ENCODE data around the gene OR10A3. TPM values are rescaled to one million over a fixed set of nuclear protein-coding genes. Genes with fewer than 3 reads are reported as not detected.
A peak's percentile ranks its signal among the peaks of the same experiment; 100 is the strongest.

OR10A3 gene
- total and polyA plus RNA-seq, 4 donors: 0.08 TPM; not detected in 3

DNA sequence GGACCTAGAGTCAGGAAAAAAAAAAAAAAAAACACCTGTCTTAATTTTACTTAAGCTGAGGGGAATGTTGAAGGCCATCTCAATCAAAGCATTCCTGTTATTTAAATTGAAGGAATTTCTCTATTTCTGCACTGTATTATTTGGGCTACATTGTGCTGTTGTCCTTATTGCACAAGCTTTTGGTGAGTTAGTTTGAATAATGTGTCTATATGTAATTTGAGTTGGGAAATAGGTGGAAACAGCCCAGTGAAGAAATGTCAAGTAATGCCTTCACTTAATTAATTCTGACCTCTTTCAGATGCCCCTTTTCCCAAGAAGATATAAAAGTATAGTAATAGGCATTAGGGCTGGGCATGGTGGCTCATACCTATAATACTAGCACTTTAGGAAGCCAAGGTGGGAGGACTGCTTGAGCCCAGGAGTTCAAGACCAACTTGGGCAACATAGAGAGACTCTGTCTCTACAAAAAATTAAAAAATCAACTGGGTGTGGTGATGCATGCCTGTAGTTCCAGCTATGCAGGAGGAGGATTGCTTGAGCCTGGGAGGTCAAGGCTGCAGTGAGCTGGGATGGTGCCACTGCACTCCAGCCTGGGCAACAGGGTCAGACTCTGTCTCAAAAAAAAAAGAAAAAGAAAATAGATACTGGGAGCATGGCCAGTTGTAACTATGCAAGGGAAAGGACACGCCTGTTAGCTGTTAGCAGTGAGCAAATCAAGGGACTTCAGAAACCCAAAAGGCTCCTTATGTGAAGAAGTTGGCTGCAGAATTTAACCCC is 45.3 kb downstream of the OR10A3 start:
- H3K27me3 ChIP-seq (ENCODE audit: control insufficient read depth, insufficient read depth, low read length): no peaks in the 10 kb centered on the region
- H3K4me1 ChIP-seq (ENCODE audit: control insufficient read depth, insufficient read depth, low read length): no peaks in the 10 kb centered on the region
- H3K4me3 ChIP-seq (ENCODE audit: low read depth, low read length): no peak overlapping the region
- DNase-seq (ENCODE audit: low read depth in 4 of 6, low spot score in 6 of 6): no peak
- H3K27ac ChIP-seq (ENCODE audit: low read depth, low read length): no peak overlapping the region
- no peaks in the 10 kb centered on the region for H3K9me3 ChIP-seq (ENCODE audit: control insufficient read depth, insufficient read depth, low read length)
- H3K36me3 ChIP-seq (ENCODE audit: control insufficient read depth, insufficient read depth, low read length): no peaks in the 10 kb centered on the region
- WGBS (ENCODE audit: insufficient coverage): 38% methylated on average over 1 of the region's 1 CpG

- DNase-seq (ENCODE audit: low read depth in 4 of 6, low spot score in 6 of 6): no peak
- no peaks in the 10 kb centered on the region for H3K36me3 ChIP-seq (ENCODE audit: control insufficient read depth, insufficient read depth, low read length)
- WGBS (ENCODE audit: insufficient coverage): no CpG with 5 or more reads among the region's 3 CpGs
These were observed 47.3 kb downstream of the OR10A3 start for GRCh38 chr11:7894251-7894650.

DNA sequence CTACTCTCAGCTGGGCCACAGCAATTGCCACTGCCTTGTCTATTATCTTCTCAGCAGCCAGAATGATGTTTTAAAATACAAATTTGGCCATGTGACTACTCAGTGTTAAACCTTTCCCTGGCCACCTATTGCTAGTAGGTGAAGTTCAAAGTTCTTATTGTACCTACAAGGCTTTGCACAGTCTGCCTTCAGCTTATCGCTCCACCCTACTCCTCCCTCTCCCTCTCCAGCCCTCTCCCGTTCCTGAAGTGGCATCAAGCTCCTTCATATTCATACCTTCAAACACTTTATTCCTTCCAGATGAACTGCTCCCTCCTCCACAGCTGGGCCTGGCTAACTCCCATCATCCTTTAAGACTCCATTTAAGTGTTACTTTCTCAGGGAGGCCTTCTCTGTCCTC is 47.7 kb downstream of the OR10A3 start:
- H3K9me3 ChIP-seq (ENCODE audit: control insufficient read depth, insufficient read depth, low read length): no peaks in the 10 kb centered on the region
- H3K4me3 ChIP-seq (ENCODE audit: low read depth, low read length): no peak overlapping the region
- H3K4me1 ChIP-seq (ENCODE audit: control insufficient read depth, insufficient read depth, low read length): no peaks in the 10 kb centered on the region
- H3K27ac ChIP-seq (ENCODE audit: low read depth, low read length): no peak overlapping the region
- H3K27me3 ChIP-seq (ENCODE audit: control insufficient read depth, insufficient read depth, low read length): no peaks in the 10 kb centered on the region
- 93% methylated on average over 2 of the region's 2 CpGs for WGBS (ENCODE audit: insufficient coverage)
- no peak for DNase-seq (ENCODE audit: low read depth in 4 of 6, low spot score in 6 of 6)
- no peaks in the 10 kb centered on the region for H3K36me3 ChIP-seq (ENCODE audit: control insufficient read depth, insufficient read depth, low read length)

More at GRCh38 chr11:7894251-7894650, 47.3 kb downstream of the OR10A3 start:
- H3K27ac ChIP-seq (ENCODE audit: low read depth, low read length): no peak overlapping the region
- no peaks in the 10 kb centered on the region for H3K9me3 ChIP-seq (ENCODE audit: control insufficient read depth, insufficient read depth, low read length)
- no peak overlapping the region for H3K4me3 ChIP-seq (ENCODE audit: low read depth, low read length)
- H3K4me1 ChIP-seq (ENCODE audit: control insufficient read depth, insufficient read depth, low read length): no peaks in the 10 kb centered on the region
- H3K27me3 ChIP-seq (ENCODE audit: control insufficient read depth, insufficient read depth, low read length): no peaks in the 10 kb centered on the region

GRCh38 chr11:7892840-7893254 is 48.7 kb downstream of the OR10A3 start:
- WGBS (ENCODE audit: insufficient coverage): 7% methylated on average over 2 of the region's 2 CpGs
- peak; percentile 15 to 82 (median 28) for DNase-seq (ENCODE audit: low read depth in 4 of 6, low spot score in 6 of 6)
- Histone ChIP-seq H3K27ac (ENCODE audit: low read depth, low read length) (no peak overlapping the region), H3K36me3 (ENCODE audit: control insufficient read depth, insufficient read depth, low read length) (no peaks in the 10 kb centered on the region), H3K27me3 (ENCODE audit: control insufficient read depth, insufficient read depth, low read length) (no peaks in the 10 kb centered on the region), H3K4me3 (ENCODE audit: low read depth, low read length) (no peak overlapping the region), H3K4me1 (ENCODE audit: control insufficient read depth, insufficient read depth, low read length) (no peaks in the 10 kb centered on the region), H3K9me3 (ENCODE audit: control insufficient read depth, insufficient read depth, low read length) (no peaks in the 10 kb centered on the region)

GRCh38 chr11:7892059-7892699 is 49.3 kb downstream of the OR10A3 start:
- no peaks in the 10 kb centered on the region for H3K4me1 ChIP-seq (ENCODE audit: control insufficient read depth, insufficient read depth, low read length)
- no peaks in the 10 kb centered on the region for H3K27me3 ChIP-seq (ENCODE audit: control insufficient read depth, insufficient read depth, low read length)
- WGBS (ENCODE audit: insufficient coverage): 69% methylated on average over 3 of the region's 6 CpGs
- H3K27ac ChIP-seq (ENCODE audit: low read depth, low read length): no peak overlapping the region
- no peaks in the 10 kb centered on the region for H3K36me3 ChIP-seq (ENCODE audit: control insufficient read depth, insufficient read depth, low read length)
- DNase-seq (ENCODE audit: low read depth in 4 of 6, low spot score in 6 of 6): no peak
- H3K9me3 ChIP-seq (ENCODE audit: control insufficient read depth, insufficient read depth, low read length): no peaks in the 10 kb centered on the region
- H3K4me3 ChIP-seq (ENCODE audit: low read depth, low read length): no peak overlapping the region

DNA sequence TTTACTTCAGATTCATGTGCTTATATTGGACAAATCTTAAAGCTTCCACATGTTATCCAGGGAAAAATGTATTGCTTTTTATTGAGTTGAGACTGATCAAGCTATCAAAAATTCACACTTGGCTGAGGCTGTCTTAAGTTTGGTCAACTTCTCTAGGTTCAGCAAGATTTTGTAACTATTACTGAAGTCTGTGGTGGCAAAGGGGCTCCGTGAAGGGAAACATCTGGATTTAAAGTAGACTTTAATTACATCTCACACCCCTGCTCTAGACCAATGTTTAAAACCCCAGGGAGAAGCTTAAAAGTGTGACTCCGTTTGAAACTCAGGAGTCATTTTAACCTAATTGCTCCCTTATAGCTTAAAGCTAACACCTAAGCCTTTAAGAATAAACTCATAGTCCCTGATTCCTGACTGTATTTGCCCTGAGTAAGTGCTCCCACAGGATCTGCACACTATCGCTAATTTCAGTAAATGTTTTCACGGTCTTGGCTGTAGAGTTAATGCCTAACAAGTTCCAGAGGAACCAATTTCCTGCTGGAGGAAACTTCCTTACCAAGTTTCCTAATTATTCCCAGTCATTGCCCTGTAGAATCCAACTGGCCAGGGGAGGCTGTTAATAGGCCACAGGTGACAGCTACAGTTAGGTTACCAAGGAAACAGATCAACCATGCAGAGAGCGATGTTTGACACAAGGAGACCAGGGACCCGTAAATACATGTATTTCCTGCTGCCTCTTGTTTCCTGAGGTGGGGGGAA is 50.9 kb downstream of the OR10A3 start:
- Histone ChIP-seq H3K27ac (ENCODE audit: low read depth, low read length) (no peak overlapping the region), H3K27me3 (ENCODE audit: control insufficient read depth, insufficient read depth, low read length) (no peaks in the 10 kb centered on the region), H3K9me3 (ENCODE audit: control insufficient read depth, insufficient read depth, low read length) (no peaks in the 10 kb centered on the region), H3K4me3 (ENCODE audit: low read depth, low read length) (no peak overlapping the region), H3K4me1 (ENCODE audit: control insufficient read depth, insufficient read depth, low read length) (no peaks in the 10 kb centered on the region), H3K36me3 (ENCODE audit: control insufficient read depth, insufficient read depth, low read length) (no peaks in the 10 kb centered on the region)
- DNase-seq (ENCODE audit: low read depth in 4 of 6, low spot score in 6 of 6): peak in 2 of 6 donors; percentile 7 to 65
- WGBS (ENCODE audit: insufficient coverage): 15% methylated on average over 5 of the region's 6 CpGs

DNA sequence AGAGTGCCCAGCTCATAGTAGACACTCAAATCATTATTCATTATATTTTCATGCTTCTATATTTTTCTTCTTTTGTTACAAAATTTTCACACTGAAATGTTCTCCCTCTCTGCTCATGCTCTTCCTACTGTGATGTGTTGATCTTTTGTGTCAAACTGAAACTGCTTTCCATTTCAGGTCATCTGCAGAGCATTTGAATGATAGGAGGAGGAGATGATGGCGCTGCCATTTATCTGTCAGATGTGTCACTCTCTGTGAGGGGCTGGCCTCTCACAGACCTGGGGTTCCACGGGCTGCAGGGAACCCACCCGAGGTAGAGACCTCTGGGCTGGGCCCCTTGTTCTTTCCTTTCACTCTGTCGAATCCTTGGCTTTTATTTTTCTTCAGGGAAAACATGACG is 51.5 kb downstream of the OR10A3 start:
- 58% methylated on average over 3 of the region's 5 CpGs for WGBS (ENCODE audit: insufficient coverage)
- no peak overlapping the region for H3K4me3 ChIP-seq (ENCODE audit: low read depth, low read length)
- no peak overlapping the region for H3K27ac ChIP-seq (ENCODE audit: low read depth, low read length)
- no peaks in the 10 kb centered on the region for H3K9me3 ChIP-seq (ENCODE audit: control insufficient read depth, insufficient read depth, low read length)
- DNase-seq (ENCODE audit: low read depth in 4 of 6, low spot score in 6 of 6): no peak
- H3K4me1 ChIP-seq (ENCODE audit: control insufficient read depth, insufficient read depth, low read length): no peaks in the 10 kb centered on the region
- H3K27me3 ChIP-seq (ENCODE audit: control insufficient read depth, insufficient read depth, low read length): no peaks in the 10 kb centered on the region
- H3K36me3 ChIP-seq (ENCODE audit: control insufficient read depth, insufficient read depth, low read length): no peaks in the 10 kb centered on the region

Small RNAs within 50 kb of the gene (small RNA-seq; reads per million reads assigned to genes)
- gene COX6CP5 (ENCODE audit: low replicate concordance) (not detected), gene RNU6-943P (ENCODE audit: low replicate concordance) (not detected)

Other genes starting within 250 kb of the OR10A3 start
- not detected for gene OVCH2, start 235.2 kb downstream of the OR10A3 start, total RNA-seq
- under 1 TPM in 1 of 2 donors, not detected in 1; 0.08 TPM for gene OVCH2, start 235.2 kb downstream of the OR10A3 start, polyA plus RNA-seq (ENCODE audit: insufficient read length in 2 of 2)
- not detected for gene OR5P2, start 144.8 kb downstream of the OR10A3 start, total RNA-seq
- not detected for gene OR5P2, start 144.8 kb downstream of the OR10A3 start, polyA plus RNA-seq (ENCODE audit: insufficient read length in 2 of 2)
- gene OR5P3, start 110.9 kb downstream of the OR10A3 start, total RNA-seq: not detected
- not detected for gene OR5P3, start 110.9 kb downstream of the OR10A3 start, polyA plus RNA-seq (ENCODE audit: insufficient read length in 2 of 2)
- not detected for gene OR10A6, start 10.4 kb downstream of the OR10A3 start, total RNA-seq
- not detected for gene OR10A6, start 10.4 kb downstream of the OR10A3 start, polyA plus RNA-seq (ENCODE audit: insufficient read length in 2 of 2)
- gene NLRP10, start 23.7 kb upstream of the OR10A3 start, total RNA-seq: not detected
- not detected for gene NLRP10, start 23.7 kb upstream of the OR10A3 start, polyA plus RNA-seq (ENCODE audit: insufficient read length in 2 of 2)
- gene EIF3F, start 45.6 kb upstream of the OR10A3 start, total RNA-seq: 100 to 1,000 TPM; 110 to 277 TPM
- gene EIF3F, start 45.6 kb upstream of the OR10A3 start, polyA plus RNA-seq (ENCODE audit: insufficient read length in 2 of 2): 100 to 1,000 TPM; 201 to 232 TPM
- gene TUB, start 139.5 kb upstream of the OR10A3 start, total RNA-seq: 100 to 1,000 TPM in 1 of 2 donors, 10 to 100 TPM in 1; 73.3 to 107 TPM
- gene TUB, start 139.5 kb upstream of the OR10A3 start, polyA plus RNA-seq (ENCODE audit: insufficient read length in 2 of 2): 10 to 100 TPM; 88.8 to 89.4 TPM
- 10 to 100 TPM; 38.2 to 56.1 TPM for gene RIC3, start 227.3 kb upstream of the OR10A3 start, total RNA-seq
- gene RIC3, start 227.3 kb upstream of the OR10A3 start, polyA plus RNA-seq (ENCODE audit: insufficient read length in 2 of 2): 10 to 100 TPM; 52.4 to 55.7 TPM

Data from spinal cord (tissue), 10 donors.